HepG2 (cell line): ENCODE measurements around the gene BRPF1. TPM values are rescaled to one million over a fixed set of nuclear protein-coding genes. Genes with fewer than 3 reads are reported as not detected.

Experiments used
- ATAC-seq: fragments of 200-7000 bp; cut with Tn5 transposase; 3 replicates; pipeline ENCODE4 v1.9.1; 2020; ENCODE audit warnings: mild to moderate bottlenecking, moderate library complexity
- BruUV-seq: library from RNA; stranded (reverse); fragments of 400-500 nt; replicated peaks from 2 replicates; lab custom pipeline; 2021; lab: Mats Ljungman, UMichigan
- CTCF ChIA-PET: fragments of 300-600 bp; formaldehyde crosslinking; extraction: SDS; loops from one replicate; lab custom pipeline; 2021; ENCODE audit warnings: low total read pairs, inconsistent platforms, low intra/inter-chr PET ratio; lab: Yijun Ruan, JAX
- POLR2A ChIA-PET: fragments of 350-600 bp; sonication (Branson Sonifier 250); formaldehyde crosslinking; loops from one replicate; lab custom pipeline; 2020; ENCODE audit warnings: antibody characterized with exemption, inconsistent platforms; lab: Yijun Ruan, JAX
- DNase-seq: peaks from one replicate; pipeline ENCODE4 v3.0.0-alpha.2; 2015; ENCODE audit warnings: low spot score
- FAIRE-seq: peaks from 3 replicates; lab custom pipeline; 2011; peaks lifted over from hg19 to GRCh38; lab: Jason Lieb, UNC
- H2AFZ ChIP-seq: one replicate; pipeline ENCODE4 v1.6.1; 2011; ENCODE audit warnings: low read length, inconsistent platforms
- H3K27ac ChIP-seq: fragments of 300-600 bp; 3 replicates; pipeline ENCODE4 v1.8.0; 2011; ENCODE audit warnings: mixed run types, mild to moderate bottlenecking, mixed read lengths, low read length, inconsistent platforms; ENCODE audit not compliant: insufficient read depth; ENCODE audit errors: extremely low read length
- H3K27me3 ChIP-seq, 2 experiments: fragments of 200-600 bp in 1 of 2; 2 replicates in 1 of 2; 3 replicates in 1 of 2; pipeline versions ENCODE4 v1.6.0 to v1.8.0; 2011; ENCODE audit warnings: low read length in 2 of 2, mild to moderate bottlenecking in 2 of 2, moderate library complexity in 2 of 2, inconsistent platforms in 1 of 2; ENCODE audit not compliant: insufficient read depth in 2 of 2, control insufficient read depth in 1 of 2
- H3K36me3 ChIP-seq, 2 experiments: fragments of 200-600 bp in 1 of 2; replicated peaks in 1 of 2; 2 replicates in 1 of 2; 3 replicates in 1 of 2; pipeline versions ENCODE4 v1.5.1 to v1.8.0; 2011; ENCODE audit warnings: low read length in 2 of 2, inconsistent platforms in 1 of 2; ENCODE audit not compliant: insufficient read depth in 2 of 2, control insufficient read depth in 1 of 2
- H3K4me1 ChIP-seq: 2 replicates; pipeline ENCODE4 v1.5.1; 2012; ENCODE audit warnings: low read length, inconsistent platforms; ENCODE audit not compliant: insufficient read depth
- H3K4me2 ChIP-seq: 2 replicates; pipeline ENCODE4 v1.6.0; 2011; ENCODE audit warnings: low read depth, low read length, inconsistent platforms
- H3K4me3 ChIP-seq, 3 experiments: fragments of 200-600 bp in 1 of 3; sonication (generic), shearing (Covaris generic) in 1 of 3; replicated peaks in 1 of 3; 2 replicates each; pipeline ENCODE4 v1.5.1; 2011 to 2016; ENCODE audit warnings: low read length in 3 of 3, inconsistent platforms in 2 of 3, low read depth in 2 of 3, mild to moderate bottlenecking in 2 of 3, control low read depth in 1 of 3, mixed read lengths in 1 of 3; ENCODE audit not compliant: insufficient read depth in 1 of 3
- H3K79me2 ChIP-seq: one replicate; pipeline ENCODE4 v1.6.1; 2011; ENCODE audit warnings: low read length, inconsistent platforms; ENCODE audit not compliant: insufficient read depth
- H3K9ac ChIP-seq: 2 replicates; pipeline ENCODE4 v1.6.0; 2011; ENCODE audit warnings: mild to moderate bottlenecking, low read depth, low read length, inconsistent platforms; ENCODE audit not compliant: insufficient read depth
- H3K9me3 ChIP-seq: 2 replicates; pipeline ENCODE4 v1.5.1; 2012; ENCODE audit warnings: mild to moderate bottlenecking, low read length
- H4K20me1 ChIP-seq: 2 replicates; pipeline ENCODE4 v1.6.0; 2011; ENCODE audit warnings: inconsistent platforms, mild to moderate bottlenecking, low read length, moderate library complexity; ENCODE audit not compliant: insufficient read depth
- CHCHD3 ChIP-seq: sonication (generic); formaldehyde crosslinking; IDR thresholded peaks from 2 replicates; pipeline ENCODE4 v1.8.0; 2022; ENCODE audit warnings: mild to moderate bottlenecking, missing genetic modification reagents, moderate library complexity
- KLF13 ChIP-seq: sonication (generic); formaldehyde crosslinking; IDR thresholded peaks from 2 replicates; pipeline ENCODE4 v1.4.0; 2020; ENCODE audit warnings: mild to moderate bottlenecking, missing genetic modification reagents
- PATZ1 ChIP-seq: sonication (generic); formaldehyde crosslinking; IDR thresholded peaks from 2 replicates; pipeline ENCODE4 v1.4.0; 2020; ENCODE audit warnings: missing genetic modification reagents
- PLSCR1 ChIP-seq: sonication (generic); formaldehyde crosslinking; IDR thresholded peaks from 2 replicates; pipeline ENCODE4 v1.5.0; 2020; ENCODE audit warnings: missing genetic modification reagents, mild to moderate bottlenecking, borderline replicate concordance
- ZNF224 ChIP-seq: sonication (generic); formaldehyde crosslinking; IDR thresholded peaks from 2 replicates; pipeline ENCODE4 v1.5.0; 2020; ENCODE audit warnings: mild to moderate bottlenecking, missing genetic modification reagents
- ZNF556 ChIP-seq: sonication (generic); formaldehyde crosslinking; IDR thresholded peaks from 2 replicates; pipeline ENCODE4 v1.4.0; 2020; ENCODE audit warnings: mild to moderate bottlenecking, missing genetic modification reagents, borderline replicate concordance
- WGBS: methylation state at CpG from one replicate; pipeline ENCODE4 v1.1.6; 2017; ENCODE audit warnings: low lambda C conversion rate; 5-methylcytosine and 5-hydroxymethylcytosine counted together
- in situ Hi-C: cut with HindIII; loops from 2 replicates; pipeline ENCODE4 v1.10.0; 2017; ENCODE audit warnings: low pct_unique_long_range_greater_than_20kb; ENCODE audit not compliant: extremely low pct_ligation_motif_present
- intact Hi-C: fragments of 100-400 bp; cut with micrococcal nuclease; formaldehyde crosslinking; loops from one replicate; pipeline ENCODE4 v1.10.0; 2022; ENCODE audit not compliant: unreplicated experiment
- polyA plus RNA-seq, 8 experiments: library from polyadenylated mRNA; depleted of rRNA in 3 of 8; stranded (reverse) in 7 of 8; unstranded in 1 of 8; fragments of >200 nt; fragmentation: Illumina TruSeq in 4 of 8; extraction: Trizol in 4 of 8; gene quantifications; 2 replicates each; pipeline versions ENCODE4 v1.2.1 to v1.2.3, GENCODE V29; 2011 to 2016; ENCODE audit warnings: low read depth in 4 of 8, missing spikeins in 1 of 8, mixed read lengths in 1 of 8; ENCODE audit not compliant: insufficient read depth in 1 of 8
- total RNA-seq, 5 experiments: library from RNA; depleted of rRNA; stranded (reverse); fragments of >200 nt; fragmentation: Illumina TruSeq; extraction: Trizol; gene quantifications; 2 replicates each; pipeline ENCODE4 v1.2.3, GENCODE V29; 2016; ENCODE audit warnings: low read depth in 1 of 5

Gene BRPF1
- total and polyA plus RNA-seq, 2 of the 13 experiments (the other 11 are each of a cell fraction or from before 2014, with no cell fraction given) = 7.3 to 10.0 TPM

- Histone ChIP-seq H3K27me3 (peaks cover 6 to 21% of the 10 kb centered on the region in 2 experiments; a peak in 4 of 5 replicates), H3K9ac (no peak overlapping the region), H2AFZ (no peak overlapping the region), H3K4me3 (no peak overlapping the region), H3K4me2 (no peak overlapping the region), H3K9me3 (no peaks in the 10 kb centered on the region), H3K27ac (no peak overlapping the region), H4K20me1 (no peaks in the 10 kb centered on the region), H3K36me3 (no peaks in the 10 kb centered on the region)
- intact Hi-C loops = no loop called here
- BruUV-seq = no TSS peak
- ChIA-PET CTCF (no interaction called here), POLR2A (no interaction called here)
- DNase-seq = no peak
- FAIRE-seq = no peak
- WGBS = 18% methylated on average over 3 of the region's 3 CpGs
- TF ChIP-seq KLF13 (CRISPR knock-in tag) = no peak
- TF ChIP-seq ZNF556 (CRISPR knock-in tag) = no peak
- TF ChIP-seq PATZ1 = no peak
- TF ChIP-seq PLSCR1 (CRISPR knock-in tag) = no peak
- TF ChIP-seq CHCHD3 = no peak
- TF ChIP-seq ZNF224 (CRISPR knock-in tag) = no peak
- TF ChIP-seq, all 625 proteins: peak for 0
- no peak for ATAC-seq
- no peaks in the 10 kb centered on the region for H3K79me2 ChIP-seq
- H3K4me1 ChIP-seq = peaks cover 2% of the 10 kb centered on the region
- in situ Hi-C loops = no loop called here
Measured at GRCh38 chr3:9710174-9710739, 21.3 kb upstream of the BRPF1 start.
